GM18508 (cell line): ENCODE results near the gene UBE2Z.

Experiments
- ATAC-seq: cut with Tn5 transposase; IDR thresholded peaks from one replicate; pipeline ENCODE4 v1.9.1; 2021; ENCODE audit warnings: moderate number of reproducible peaks; ENCODE audit not compliant: insufficient read depth, unreplicated experiment

UBE2Z gene

GRCh38 chr17:48952904-48953303 is 44.7 kb downstream of the UBE2Z start:
- ATAC-seq = no peak

- no peak for ATAC-seq
Observed at GRCh38 chr17:48954300-48954755, 46.1 kb downstream of the UBE2Z start.

- no peak for ATAC-seq
Observed at GRCh38 chr17:48960834-48961515, 52.8 kb downstream of the UBE2Z start.

GRCh38 chr17:48961516-48962233 is 53.5 kb downstream of the UBE2Z start:
- ATAC-seq = no peak

- no peak for ATAC-seq
Observed at GRCh38 chr17:48970224-48970623, 62.0 kb downstream of the UBE2Z start.

GRCh38 chr17:48970865-48971687 is 62.9 kb downstream of the UBE2Z start:
- no peak for ATAC-seq

- no peak for ATAC-seq
Observed at GRCh38 chr17:48972749-48973097, 64.5 kb downstream of the UBE2Z start.

- no peak for ATAC-seq
Observed at GRCh38 chr17:48973806-48974205, 65.6 kb downstream of the UBE2Z start.
